Activated CD4-positive, CD25-positive, alpha-beta regulatory T cell treated with anti-CD3 and anti-CD28 coated beads, Interleukin-2, amount 50 U/mL, for 24 hours (primary cell): Measurements from ENCODE around the gene PDGFC.

ENCODE experiments used
- ATAC-seq, 2 donors: fragments of 150-1000 bp; cut with Tn5 transposase; one replicate each; pipeline ENCODE4 v1.10.0; 2021; ENCODE audit warnings: mild to moderate bottlenecking in 1 of 2, moderate library complexity in 1 of 2

PDGFC gene

GRCh38 chr4:156732634-156733033 is 239.0 kb downstream of the PDGFC start:
- no peak for ATAC-seq

- ATAC-seq = no peak
Measured at GRCh38 chr4:156729416-156729815, 242.2 kb downstream of the PDGFC start.

GRCh38 chr4:156725257-156725656 is 246.3 kb downstream of the PDGFC start:
- no peak for ATAC-seq

- ATAC-seq = no peak
Measured at GRCh38 chr4:156723951-156724668, 247.5 kb downstream of the PDGFC start.

- no peak for ATAC-seq
Measured at GRCh38 chr4:156718226-156718625, 253.4 kb downstream of the PDGFC start.

GRCh38 chr4:156711193-156711590 is 260.4 kb downstream of the PDGFC start:
- no peak for ATAC-seq
